Choroid plexus epithelial cell (primary cell): ENCODE data around the gene ZNF93.
"Not testable (repeated sequence)": the region's sequence is repeated elsewhere in the genome, so short reads cannot be mapped to it uniquely, and the experiment has no call there.

Source experiments
- DNase-seq: peaks from one replicate; pipeline ENCODE4 v3.0.0-alpha.2; 2010; ENCODE audit warnings: low read depth
- H3K4me3 ChIP-seq: 2 replicates; pipeline ENCODE4 v1.5.1; 2011; ENCODE audit warnings: low read depth, mild to moderate bottlenecking, control low read depth, low read length, moderate library complexity
- CTCF ChIP-seq: conservative IDR thresholded peaks from 2 replicates; pipeline ENCODE4 v1.5.1; 2011; ENCODE audit warnings: low read depth, mild to moderate bottlenecking, control low read depth, inconsistent platforms, low read length, moderate library complexity

ZNF93 gene

GRCh38 chr19:19944583-19944880 lies 43.8 kb downstream of the ZNF93 start:
- no peak for DNase-seq
- H3K4me3 ChIP-seq: no peak overlapping the region
- TF ChIP-seq CTCF: no peak

- H3K4me3 ChIP-seq: no peak overlapping the region
- DNase-seq: no peak
- no peak for TF ChIP-seq CTCF
Measured at GRCh38 chr19:19946226-19946625, 45.5 kb downstream of the ZNF93 start.

GRCh38 chr19:19948800-19949199 lies 48.1 kb downstream of the ZNF93 start:
- no peak for TF ChIP-seq CTCF
- DNase-seq: no peak
- no peak overlapping the region for H3K4me3 ChIP-seq

GRCh38 chr19:19955208-19955607 lies 54.5 kb downstream of the ZNF93 start:
- no peak overlapping the region for H3K4me3 ChIP-seq
- no peak for DNase-seq
- no peak for TF ChIP-seq CTCF

- H3K4me3 ChIP-seq: no peak overlapping the region
- no peak for TF ChIP-seq CTCF
- DNase-seq: no peak
Measured at GRCh38 chr19:19956434-19957075, 55.8 kb downstream of the ZNF93 start.

- not testable (repeated sequence) for DNase-seq, H3K4me3 ChIP-seq
Measured at GRCh38 chr19:19957766-19958165, 57.0 kb downstream of the ZNF93 start.

GRCh38 chr19:19959151-19959799 lies 58.5 kb downstream of the ZNF93 start:
- H3K4me3 ChIP-seq: not testable (repeated sequence)
- TF ChIP-seq CTCF: peak; percentile 66
- peak; percentile 78 for DNase-seq
